ENCODE results near the gene MARCHF4. TPM values are rescaled to one million over a fixed set of nuclear protein-coding genes. Genes with fewer than 3 reads are reported as not detected.

The MARCHF4 gene
- total and polyA plus RNA-seq, 4 donors, result not detected

DNA sequence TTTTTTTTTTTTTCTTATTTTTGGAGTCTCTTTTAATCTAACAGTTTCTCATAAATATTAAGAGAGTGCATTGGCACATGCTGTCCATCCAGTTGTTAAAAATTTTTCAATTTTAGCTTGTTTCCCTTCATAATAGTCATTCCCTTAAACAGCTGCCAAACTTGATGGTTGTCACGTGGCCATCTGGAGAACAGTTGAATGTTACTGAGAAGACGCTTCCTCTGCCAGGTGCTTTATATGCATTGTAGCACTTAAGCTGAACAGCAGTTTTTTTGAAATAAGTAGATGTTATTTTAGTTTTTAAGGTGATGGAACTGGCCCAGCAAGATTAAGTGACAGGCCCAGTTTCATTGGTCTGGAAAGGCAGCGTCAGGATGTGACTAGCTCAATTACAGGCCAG lies 43.3 kb upstream of the MARCHF4 start:
- no peaks in the 10 kb centered on the region for H3K27me3 ChIP-seq (ENCODE audit: control insufficient read depth in 4 of 4, insufficient read depth in 4 of 4, low read length in 3 of 4)
- no peak for DNase-seq (ENCODE audit: low spot score)
- peaks cover 1 to 20% (median 6%) of the 10 kb centered on the region in 4 donors for H3K36me3 ChIP-seq (ENCODE audit: control insufficient read depth in 4 of 4, insufficient read depth in 3 of 4, low read depth in 1 of 4, low read length in 3 of 4)
- H3K9me3 ChIP-seq (ENCODE audit: control insufficient read depth in 4 of 4, low read length in 3 of 4), result no peaks in the 10 kb centered on the region
- no peak overlapping the region for H3K4me3 ChIP-seq (ENCODE audit: low read depth in 1 of 3, low read length in 3 of 3)
- TF ChIP-seq, protein P1, sequence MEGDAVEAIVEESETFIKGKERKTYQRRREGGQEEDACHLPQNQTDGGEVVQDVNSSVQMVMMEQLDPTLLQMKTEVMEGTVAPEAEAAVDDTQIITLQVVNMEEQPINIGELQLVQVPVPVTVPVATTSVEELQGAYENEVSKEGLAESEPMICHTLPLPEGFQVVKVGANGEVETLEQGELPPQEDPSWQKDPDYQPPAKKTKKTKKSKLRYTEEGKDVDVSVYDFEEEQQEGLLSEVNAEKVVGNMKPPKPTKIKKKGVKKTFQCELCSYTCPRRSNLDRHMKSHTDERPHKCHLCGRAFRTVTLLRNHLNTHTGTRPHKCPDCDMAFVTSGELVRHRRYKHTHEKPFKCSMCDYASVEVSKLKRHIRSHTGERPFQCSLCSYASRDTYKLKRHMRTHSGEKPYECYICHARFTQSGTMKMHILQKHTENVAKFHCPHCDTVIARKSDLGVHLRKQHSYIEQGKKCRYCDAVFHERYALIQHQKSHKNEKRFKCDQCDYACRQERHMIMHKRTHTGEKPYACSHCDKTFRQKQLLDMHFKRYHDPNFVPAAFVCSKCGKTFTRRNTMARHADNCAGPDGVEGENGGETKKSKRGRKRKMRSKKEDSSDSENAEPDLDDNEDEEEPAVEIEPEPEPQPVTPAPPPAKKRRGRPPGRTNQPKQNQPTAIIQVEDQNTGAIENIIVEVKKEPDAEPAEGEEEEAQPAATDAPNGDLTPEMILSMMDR (IDR thresholded peaks at IDR 0.05; ENCODE audit: low read depth, low read length, missing input control), result no peak
- TF ChIP-seq FOXA1 (IDR thresholded peaks at IDR 0.05) (no peak), YY1 (IDR thresholded peaks at IDR 0.05) (no peak), SP1 (IDR thresholded peaks at IDR 0.05) (no peak), HNF4A (conservative IDR thresholded peaks at IDR 0.05) (no peak), GABPA (IDR thresholded peaks at IDR 0.05 in 1 of 2, conservative IDR thresholded peaks at IDR 0.05 in 1 of 2) (no peak), NR2F2 (IDR thresholded peaks at IDR 0.05) (no peak), RAD21 (IDR thresholded peaks at IDR 0.05) (no peak), JUND (IDR thresholded peaks at IDR 0.05) (no peak), TAF1 (conservative IDR thresholded peaks at IDR 0.05) (no peak), EGR1 (IDR thresholded peaks at IDR 0.05; ENCODE audit: low read depth in 2 of 2) (no peak)
- TF ChIP-seq, protein P2, sequence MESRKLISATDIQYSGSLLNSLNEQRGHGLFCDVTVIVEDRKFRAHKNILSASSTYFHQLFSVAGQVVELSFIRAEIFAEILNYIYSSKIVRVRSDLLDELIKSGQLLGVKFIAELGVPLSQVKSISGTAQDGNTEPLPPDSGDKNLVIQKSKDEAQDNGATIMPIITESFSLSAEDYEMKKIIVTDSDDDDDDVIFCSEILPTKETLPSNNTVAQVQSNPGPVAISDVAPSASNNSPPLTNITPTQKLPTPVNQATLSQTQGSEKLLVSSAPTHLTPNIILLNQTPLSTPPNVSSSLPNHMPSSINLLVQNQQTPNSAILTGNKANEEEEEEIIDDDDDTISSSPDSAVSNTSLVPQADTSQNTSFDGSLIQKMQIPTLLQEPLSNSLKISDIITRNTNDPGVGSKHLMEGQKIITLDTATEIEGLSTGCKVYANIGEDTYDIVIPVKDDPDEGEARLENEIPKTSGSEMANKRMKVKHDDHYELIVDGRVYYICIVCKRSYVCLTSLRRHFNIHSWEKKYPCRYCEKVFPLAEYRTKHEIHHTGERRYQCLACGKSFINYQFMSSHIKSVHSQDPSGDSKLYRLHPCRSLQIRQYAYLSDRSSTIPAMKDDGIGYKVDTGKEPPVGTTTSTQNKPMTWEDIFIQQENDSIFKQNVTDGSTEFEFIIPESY (IDR thresholded peaks at IDR 0.05), result no peak
- TF ChIP-seq, protein P3, sequence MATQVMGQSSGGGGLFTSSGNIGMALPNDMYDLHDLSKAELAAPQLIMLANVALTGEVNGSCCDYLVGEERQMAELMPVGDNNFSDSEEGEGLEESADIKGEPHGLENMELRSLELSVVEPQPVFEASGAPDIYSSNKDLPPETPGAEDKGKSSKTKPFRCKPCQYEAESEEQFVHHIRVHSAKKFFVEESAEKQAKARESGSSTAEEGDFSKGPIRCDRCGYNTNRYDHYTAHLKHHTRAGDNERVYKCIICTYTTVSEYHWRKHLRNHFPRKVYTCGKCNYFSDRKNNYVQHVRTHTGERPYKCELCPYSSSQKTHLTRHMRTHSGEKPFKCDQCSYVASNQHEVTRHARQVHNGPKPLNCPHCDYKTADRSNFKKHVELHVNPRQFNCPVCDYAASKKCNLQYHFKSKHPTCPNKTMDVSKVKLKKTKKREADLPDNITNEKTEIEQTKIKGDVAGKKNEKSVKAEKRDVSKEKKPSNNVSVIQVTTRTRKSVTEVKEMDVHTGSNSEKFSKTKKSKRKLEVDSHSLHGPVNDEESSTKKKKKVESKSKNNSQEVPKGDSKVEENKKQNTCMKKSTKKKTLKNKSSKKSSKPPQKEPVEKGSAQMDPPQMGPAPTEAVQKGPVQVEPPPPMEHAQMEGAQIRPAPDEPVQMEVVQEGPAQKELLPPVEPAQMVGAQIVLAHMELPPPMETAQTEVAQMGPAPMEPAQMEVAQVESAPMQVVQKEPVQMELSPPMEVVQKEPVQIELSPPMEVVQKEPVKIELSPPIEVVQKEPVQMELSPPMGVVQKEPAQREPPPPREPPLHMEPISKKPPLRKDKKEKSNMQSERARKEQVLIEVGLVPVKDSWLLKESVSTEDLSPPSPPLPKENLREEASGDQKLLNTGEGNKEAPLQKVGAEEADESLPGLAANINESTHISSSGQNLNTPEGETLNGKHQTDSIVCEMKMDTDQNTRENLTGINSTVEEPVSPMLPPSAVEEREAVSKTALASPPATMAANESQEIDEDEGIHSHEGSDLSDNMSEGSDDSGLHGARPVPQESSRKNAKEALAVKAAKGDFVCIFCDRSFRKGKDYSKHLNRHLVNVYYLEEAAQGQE (IDR thresholded peaks at IDR 0.05), result no peak
- TF ChIP-seq, protein P4, sequence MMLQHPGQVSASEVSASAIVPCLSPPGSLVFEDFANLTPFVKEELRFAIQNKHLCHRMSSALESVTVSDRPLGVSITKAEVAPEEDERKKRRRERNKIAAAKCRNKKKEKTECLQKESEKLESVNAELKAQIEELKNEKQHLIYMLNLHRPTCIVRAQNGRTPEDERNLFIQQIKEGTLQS (IDR thresholded peaks at IDR 0.05), result no peak
- H3K9ac ChIP-seq (ENCODE audit: low read depth in 1 of 2, low read length in 2 of 2), result no peak overlapping the region
- 95% methylated on average over 3 of the region's 3 CpGs for WGBS
- H3K4me1 ChIP-seq (ENCODE audit: control insufficient read depth in 4 of 4, insufficient read depth in 4 of 4, low read length in 3 of 4), result peaks cover 0 to 10% (median 3%) of the 10 kb centered on the region in 4 donors
- H3K27ac ChIP-seq (ENCODE audit: low read depth in 1 of 2, low read length in 2 of 2), result no peak overlapping the region

DNA sequence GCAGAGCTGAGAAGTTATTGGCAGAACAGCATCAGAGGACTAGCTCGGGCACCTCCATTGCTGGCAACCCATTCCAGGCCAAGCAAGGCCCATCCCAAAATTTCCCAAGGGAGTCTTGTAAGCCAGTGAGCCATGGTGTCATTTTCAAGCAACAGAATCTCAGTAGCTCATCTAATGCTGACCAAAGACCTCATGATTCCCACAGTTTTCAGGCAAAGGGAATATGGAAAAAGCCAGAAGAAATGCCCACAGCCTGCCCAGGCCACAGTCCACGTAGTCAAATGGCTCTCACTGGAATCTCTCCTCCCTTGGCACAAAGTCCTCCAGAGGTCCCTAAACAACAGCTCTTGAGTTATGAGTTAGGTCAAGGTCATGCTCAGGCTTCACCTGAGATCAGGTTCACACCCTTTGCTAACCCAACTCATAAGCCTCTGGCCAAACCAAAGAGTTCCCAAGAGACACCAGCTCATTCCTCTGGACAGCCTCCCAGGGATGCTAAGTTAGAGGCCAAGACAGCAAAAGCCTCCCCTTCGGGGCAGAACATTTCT lies 42.6 kb upstream of the MARCHF4 start:
- no peak for DNase-seq (ENCODE audit: low spot score)
- H3K27ac ChIP-seq (ENCODE audit: low read depth in 1 of 2, low read length in 2 of 2), result no peak overlapping the region
- H3K4me3 ChIP-seq (ENCODE audit: low read depth in 1 of 3, low read length in 3 of 3), result no peak overlapping the region
- peaks cover 0 to 14% (median 6%) of the 10 kb centered on the region in 4 donors for H3K36me3 ChIP-seq (ENCODE audit: control insufficient read depth in 4 of 4, insufficient read depth in 3 of 4, low read depth in 1 of 4, low read length in 3 of 4)
- H3K27me3 ChIP-seq (ENCODE audit: control insufficient read depth in 4 of 4, insufficient read depth in 4 of 4, low read length in 3 of 4), result no peaks in the 10 kb centered on the region
- H3K9ac ChIP-seq (ENCODE audit: low read depth in 1 of 2, low read length in 2 of 2), result no peak overlapping the region
- 99% methylated on average over 3 of the region's 3 CpGs for WGBS
- H3K4me1 ChIP-seq (ENCODE audit: control insufficient read depth in 4 of 4, insufficient read depth in 4 of 4, low read length in 3 of 4), result peaks cover 0 to 10% (median 3%) of the 10 kb centered on the region in 4 donors
- H3K9me3 ChIP-seq (ENCODE audit: control insufficient read depth in 4 of 4, low read length in 3 of 4), result no peaks in the 10 kb centered on the region
- TF ChIP-seq, protein P2 (IDR thresholded peaks at IDR 0.05), result no peak
- TF ChIP-seq FOXA1 (IDR thresholded peaks at IDR 0.05), result no peak
- TF ChIP-seq TAF1 (conservative IDR thresholded peaks at IDR 0.05), result no peak
- no peak for TF ChIP-seq SP1 (IDR thresholded peaks at IDR 0.05)
- TF ChIP-seq, protein P1 (IDR thresholded peaks at IDR 0.05; ENCODE audit: low read depth, low read length, missing input control), result no peak
- TF ChIP-seq, protein P5, sequence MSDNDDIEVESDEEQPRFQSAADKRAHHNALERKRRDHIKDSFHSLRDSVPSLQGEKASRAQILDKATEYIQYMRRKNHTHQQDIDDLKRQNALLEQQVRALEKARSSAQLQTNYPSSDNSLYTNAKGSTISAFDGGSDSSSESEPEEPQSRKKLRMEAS (IDR thresholded peaks at IDR 0.05), result no peak
- no peak for TF ChIP-seq JUND (IDR thresholded peaks at IDR 0.05)
- TF ChIP-seq RXRA (IDR thresholded peaks at IDR 0.05), result no peak
- TF ChIP-seq HNF4A (conservative IDR thresholded peaks at IDR 0.05), result no peak
- TF ChIP-seq HNF4G (IDR thresholded peaks at IDR 0.05), result no peak
- no peak for TF ChIP-seq RAD21 (IDR thresholded peaks at IDR 0.05)
- TF ChIP-seq EGR1 (IDR thresholded peaks at IDR 0.05; ENCODE audit: low read depth in 2 of 2), result no peak

Measured in liver (tissue), 9 donors.